GM21529 (cell line): ENCODE data around the gene CFAP100.

ENCODE experiments used
- ATAC-seq: cut with Tn5 transposase; IDR thresholded peaks from one replicate; pipeline ENCODE4 v1.9.1; 2021; ENCODE audit not compliant: unreplicated experiment

Gene CFAP100

DNA sequence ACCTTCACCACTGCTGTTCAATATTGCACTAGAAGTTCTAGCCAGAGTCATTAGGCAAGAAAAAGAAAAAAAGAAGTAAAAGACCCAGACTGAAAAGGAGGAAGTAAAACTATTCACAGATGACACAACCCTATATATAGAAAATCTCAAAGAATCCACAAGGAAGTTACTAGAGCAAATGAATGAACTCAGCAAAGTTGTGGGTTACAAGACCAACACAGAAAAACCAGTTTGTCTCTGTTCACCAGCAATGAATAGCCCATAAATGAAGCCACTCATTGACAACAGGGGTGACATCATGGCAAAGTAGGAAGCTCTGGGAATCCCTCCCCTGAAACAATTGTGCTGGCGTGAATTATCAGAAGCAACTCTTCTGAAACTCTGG lies 4.6 kb downstream of the CFAP100 start:
- no peak for ATAC-seq

- no peak for ATAC-seq
Measured at GRCh38 chr3:126399756-126400155, 5.0 kb downstream of the CFAP100 start.

- ATAC-seq, result no peak
Measured at GRCh38 chr3:126401611-126402160, 7.0 kb downstream of the CFAP100 start.

DNA sequence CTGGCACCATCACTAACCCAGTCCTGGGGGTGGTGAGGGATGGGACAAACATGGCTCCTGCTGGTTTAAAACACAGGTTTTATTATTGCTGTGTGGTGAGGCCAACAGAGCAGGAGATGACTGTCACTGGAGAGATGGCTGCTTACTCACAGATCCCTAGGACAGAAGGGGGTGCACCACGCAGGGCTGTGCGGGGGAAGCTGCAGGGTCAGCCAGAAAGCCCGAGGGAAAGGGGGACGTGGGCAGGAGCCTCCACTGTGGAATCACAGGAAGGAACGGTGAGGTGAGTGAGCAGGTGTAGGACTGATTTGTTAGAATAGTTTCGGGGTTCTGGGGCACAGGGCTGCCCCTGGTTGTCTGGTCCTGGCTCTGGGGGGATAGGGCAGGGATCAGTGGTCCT lies 7.5 kb downstream of the CFAP100 start:
- no peak for ATAC-seq

- no peak for ATAC-seq
Measured at GRCh38 chr3:126402666-126403302, 8.1 kb downstream of the CFAP100 start.

DNA sequence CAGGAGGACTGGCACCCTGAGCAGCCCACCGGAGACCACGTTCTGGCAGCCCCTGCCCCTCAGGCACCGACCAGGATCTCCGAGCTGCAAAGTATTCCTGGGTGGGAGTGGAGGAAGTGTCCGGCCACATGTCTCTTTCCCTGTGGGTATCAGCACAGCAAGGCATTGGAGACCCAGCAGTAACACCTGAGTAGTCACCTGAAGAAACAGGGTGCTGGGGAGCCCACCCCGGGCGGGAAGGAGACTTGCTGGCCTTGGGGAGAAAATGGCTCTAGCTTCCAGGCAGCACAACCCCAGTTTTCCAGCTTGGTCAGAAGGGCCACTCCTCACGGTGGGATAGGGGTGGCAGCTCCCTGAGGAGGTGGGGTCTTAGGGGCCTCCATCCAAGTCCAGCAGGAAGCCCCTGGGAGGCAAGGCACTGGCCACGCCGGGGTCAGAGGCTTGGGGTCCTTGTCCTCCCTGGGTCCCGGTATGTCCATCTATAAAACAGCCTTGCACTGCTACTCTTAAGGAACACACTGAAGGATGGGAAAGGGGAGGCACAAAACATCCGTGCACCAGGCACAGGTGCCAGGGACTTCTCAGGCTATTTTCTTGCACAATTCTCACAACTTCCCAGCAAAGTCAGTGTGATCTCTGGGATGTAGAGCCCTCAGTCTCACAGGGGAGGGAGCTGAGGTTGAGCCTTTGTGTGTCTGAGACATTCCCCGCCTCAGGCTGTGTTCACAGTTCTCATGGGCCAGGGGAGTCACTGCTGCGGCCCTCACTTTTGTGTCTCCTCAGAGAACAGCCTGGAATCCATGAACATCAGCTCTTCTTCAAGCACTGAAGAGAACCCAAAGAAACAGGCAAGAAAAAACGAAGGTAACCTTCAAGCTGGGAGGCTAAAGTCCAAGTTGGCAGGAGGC lies 11.9 kb downstream of the CFAP100 start:
- no peak for ATAC-seq

- no peak for ATAC-seq
Measured at GRCh38 chr3:126407412-126408044, 12.8 kb downstream of the CFAP100 start.

DNA sequence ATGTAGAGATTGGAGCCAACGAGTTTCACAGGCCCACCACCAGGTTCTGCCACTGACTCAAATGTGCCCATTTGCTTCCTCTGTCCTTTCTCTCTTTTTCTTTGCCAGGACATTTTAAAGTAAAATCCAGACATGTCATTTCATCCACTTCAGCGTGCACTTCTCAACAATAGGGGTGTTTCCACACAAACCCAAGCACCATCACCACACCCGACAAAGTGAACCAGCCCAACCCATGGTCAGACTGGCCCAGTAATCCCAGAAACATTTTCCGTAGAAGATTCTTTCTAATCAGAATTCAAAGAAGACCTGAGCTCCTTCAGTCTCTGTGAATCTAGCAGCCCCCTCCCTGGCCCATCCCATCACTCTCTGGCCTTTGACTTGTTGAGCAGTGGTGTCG lies 13.4 kb downstream of the CFAP100 start:
- ATAC-seq, result no peak

- ATAC-seq, result no peak
Measured at GRCh38 chr3:126412841-126413692, 18.4 kb downstream of the CFAP100 start.

DNA sequence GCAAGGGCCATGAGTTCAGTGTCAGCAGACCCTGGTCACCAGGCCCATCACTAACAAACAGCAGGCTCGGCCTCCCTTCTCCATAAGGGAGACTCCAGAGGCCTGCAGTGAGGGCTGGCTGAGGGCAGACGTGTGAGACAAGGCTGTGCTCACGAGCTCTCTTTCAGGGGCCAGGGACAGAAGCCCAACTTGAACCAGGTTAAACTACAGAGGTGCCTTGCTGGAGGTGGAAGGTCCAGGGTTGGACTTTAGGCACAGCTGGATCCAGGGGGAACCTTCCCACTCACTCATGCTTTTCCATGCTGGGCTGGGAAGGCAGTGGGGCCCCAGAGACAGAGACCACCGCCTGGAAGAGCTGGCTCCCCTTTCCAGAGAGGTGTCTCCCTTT lies 19.0 kb downstream of the CFAP100 start:
- ATAC-seq, result no peak

DNA sequence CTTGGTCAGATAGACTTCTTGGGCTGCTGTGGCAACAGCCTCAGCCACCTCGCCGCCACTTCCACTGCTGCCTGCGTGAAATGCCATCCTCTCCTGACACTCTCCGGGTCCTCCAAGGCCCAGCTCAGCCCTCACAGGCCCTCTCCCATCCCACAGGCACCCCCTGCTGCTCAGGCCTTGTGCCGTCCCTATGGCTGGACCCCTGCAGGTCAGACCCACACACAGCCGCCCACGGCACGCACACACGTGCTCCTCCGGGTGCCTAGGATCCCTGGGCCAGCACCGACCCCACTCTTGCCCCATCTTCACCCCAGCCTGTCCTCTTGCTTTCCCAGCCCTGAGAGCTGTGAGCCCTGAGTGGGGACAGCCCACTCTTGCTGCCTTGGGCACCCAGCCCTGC lies 19.7 kb downstream of the CFAP100 start:
- ATAC-seq, result no peak

- no peak for ATAC-seq
Measured at GRCh38 chr3:126414961-126415660, 20.4 kb downstream of the CFAP100 start.

GRCh38 chr3:126415661-126416591 lies 21.2 kb downstream of the CFAP100 start:
- ATAC-seq, result no peak

DNA sequence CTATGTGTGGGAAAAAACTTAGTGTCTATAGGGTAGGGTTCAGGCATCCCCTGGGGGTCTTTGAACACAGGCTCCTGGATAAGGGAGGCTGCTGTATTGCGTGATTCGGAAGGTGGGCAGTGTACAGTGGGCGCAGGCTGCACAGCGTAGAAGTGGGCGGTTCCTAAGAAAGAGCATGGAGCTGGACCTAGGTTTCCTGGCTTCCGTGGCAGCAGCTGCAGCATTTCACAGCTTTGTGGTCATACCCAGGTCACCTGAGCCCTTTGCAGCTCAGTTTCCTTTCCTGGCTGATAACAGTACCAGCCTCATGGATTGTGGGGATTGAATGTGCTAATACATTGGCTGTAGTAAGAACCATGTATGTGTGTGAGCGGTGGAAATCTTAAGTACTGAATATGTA lies 22.2 kb downstream of the CFAP100 start:
- no peak for ATAC-seq

- no peak for ATAC-seq
Measured at GRCh38 chr3:126417515-126417914, 22.8 kb downstream of the CFAP100 start.

GRCh38 chr3:126417981-126418530 lies 23.3 kb downstream of the CFAP100 start:
- ATAC-seq, result no peak

DNA sequence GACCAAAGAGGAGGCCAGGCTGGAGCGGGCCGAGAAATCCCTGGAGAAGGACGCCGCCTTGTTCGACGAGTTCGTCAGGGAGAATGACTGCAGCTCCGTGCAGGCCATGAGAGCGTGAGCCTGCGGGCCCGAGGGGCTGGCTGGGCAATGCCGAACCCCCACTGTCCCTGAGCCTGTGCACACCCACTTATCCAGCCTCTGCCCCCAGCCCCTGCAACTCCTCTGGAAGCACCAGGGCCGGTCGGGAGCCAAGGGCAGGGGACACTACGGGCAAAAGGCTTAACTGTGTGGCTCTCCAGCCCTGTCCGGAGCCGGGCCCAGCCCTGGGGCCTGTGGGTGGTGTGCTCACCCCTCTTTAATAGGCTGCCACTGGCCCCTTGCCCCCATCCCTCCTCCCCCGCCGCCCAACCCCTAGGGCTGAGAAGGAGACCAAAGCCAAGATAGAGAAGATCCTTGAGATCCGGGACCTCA lies 24.0 kb downstream of the CFAP100 start:
- ATAC-seq, result no peak

DNA sequence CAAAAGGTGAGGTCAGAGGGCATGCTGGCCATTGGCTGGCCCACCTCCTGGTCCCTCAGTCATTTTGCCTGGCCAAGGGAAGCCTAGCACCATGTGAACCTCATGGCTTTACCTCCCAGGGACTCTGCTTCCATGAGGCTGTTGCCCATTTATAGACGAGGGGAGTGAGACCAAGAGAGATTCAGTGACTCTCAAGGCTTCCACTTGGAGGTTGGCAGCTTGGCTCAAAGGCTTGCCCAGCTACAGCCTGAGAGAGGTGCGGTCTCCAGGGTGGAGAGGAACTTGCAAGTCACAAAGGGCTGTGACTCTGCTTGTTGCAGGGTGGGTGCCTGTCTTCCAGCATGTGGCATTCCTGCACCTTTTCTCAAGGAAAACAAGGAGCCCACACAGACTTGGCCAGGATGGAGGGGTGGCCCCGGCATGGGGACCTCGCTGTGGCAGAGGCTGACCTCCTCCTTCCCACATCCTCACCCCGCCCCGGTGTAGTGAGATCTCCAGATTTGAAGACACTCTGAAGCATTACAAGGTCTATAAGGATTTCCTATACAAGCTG lies 24.5 kb downstream of the CFAP100 start:
- no peak for ATAC-seq
